ENCODE measurements around the gene SQSTM1. TPM values are rescaled to one million over a fixed set of nuclear protein-coding genes. Genes with fewer than 3 reads are reported as not detected.

The SQSTM1 gene
- total and polyA plus RNA-seq, 4 donors, result 298 to 568 (median 372) TPM

DNA sequence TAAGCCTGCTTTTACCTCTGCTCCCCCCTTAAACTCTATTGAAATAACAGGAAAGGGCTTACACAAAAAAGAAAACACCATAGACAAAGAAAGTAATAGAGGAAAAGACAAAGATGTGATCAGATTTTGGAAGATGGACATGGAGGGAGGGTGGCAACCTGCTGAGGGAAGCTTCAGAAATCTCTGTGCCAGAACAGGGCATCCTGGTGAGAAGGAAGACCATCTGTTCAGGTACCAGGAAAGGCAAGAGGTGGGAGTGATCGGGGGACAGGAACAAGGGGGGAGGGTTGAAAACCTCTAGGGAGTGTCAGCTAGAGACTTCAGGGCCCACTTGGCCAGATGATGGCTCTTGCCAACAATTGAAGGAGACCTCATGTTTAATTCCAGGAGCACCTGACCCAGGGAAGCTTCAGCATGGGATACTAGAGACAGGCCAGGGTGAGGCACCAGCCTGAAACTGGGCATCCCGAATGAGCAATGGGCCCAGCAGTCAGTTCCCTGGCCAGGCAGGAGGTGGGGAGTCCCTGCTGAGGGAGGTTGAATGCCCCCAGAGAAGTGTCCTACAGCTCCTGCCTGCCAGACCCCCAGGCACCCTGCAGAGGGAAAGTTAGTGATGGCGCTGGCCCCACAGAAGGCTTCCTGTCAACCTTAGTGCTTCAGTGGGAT lies 8.2 kb downstream of the SQSTM1 start:
- H3K4me1 ChIP-seq (ENCODE audit: control insufficient read depth in 5 of 5, insufficient read depth in 5 of 5, low read length in 5 of 5), result peaks cover 0 to 7% (median 0%) of the 10 kb centered on the region in 5 donors

DNA sequence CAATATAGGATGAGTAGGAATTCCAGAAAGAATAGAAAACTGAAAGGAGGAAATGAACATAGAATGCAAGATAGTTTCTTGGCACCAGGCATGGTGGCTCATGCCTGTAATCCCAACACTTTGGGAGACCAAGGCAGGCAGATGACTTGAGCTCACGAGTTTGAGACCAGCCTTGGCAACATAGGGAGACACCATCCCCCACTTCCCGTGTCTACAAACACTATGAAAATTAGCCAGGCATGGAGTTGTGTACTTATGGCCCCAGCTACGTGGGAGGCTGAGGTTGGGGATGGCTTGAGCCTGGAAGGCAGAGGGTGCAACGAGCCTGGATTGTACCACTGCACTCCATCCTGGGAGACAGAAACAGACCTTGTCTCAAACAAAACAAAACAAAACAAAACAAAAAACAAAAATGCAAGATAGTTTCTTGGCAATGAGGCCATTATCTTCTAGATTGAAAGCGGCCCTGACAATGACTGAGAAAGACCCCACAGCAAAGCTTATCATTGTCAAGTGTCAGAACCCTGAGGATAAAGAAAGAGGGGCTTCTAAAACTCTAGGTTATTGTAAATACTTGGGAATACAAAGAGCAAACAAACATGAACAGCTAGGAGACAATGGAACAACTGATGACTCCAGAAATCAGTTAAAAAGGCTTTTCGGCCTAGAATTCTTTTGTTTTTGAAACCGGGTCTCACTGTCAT lies 9.2 kb downstream of the SQSTM1 start:
- 85 to 94% methylated on average over 7 of the region's 7 CpGs for WGBS, 2 donors
- ATAC-seq (ENCODE audit: insufficient read depth, low FRiP score) (no peak), DNase-seq (no peak)
- TF ChIP-seq, protein P1, sequence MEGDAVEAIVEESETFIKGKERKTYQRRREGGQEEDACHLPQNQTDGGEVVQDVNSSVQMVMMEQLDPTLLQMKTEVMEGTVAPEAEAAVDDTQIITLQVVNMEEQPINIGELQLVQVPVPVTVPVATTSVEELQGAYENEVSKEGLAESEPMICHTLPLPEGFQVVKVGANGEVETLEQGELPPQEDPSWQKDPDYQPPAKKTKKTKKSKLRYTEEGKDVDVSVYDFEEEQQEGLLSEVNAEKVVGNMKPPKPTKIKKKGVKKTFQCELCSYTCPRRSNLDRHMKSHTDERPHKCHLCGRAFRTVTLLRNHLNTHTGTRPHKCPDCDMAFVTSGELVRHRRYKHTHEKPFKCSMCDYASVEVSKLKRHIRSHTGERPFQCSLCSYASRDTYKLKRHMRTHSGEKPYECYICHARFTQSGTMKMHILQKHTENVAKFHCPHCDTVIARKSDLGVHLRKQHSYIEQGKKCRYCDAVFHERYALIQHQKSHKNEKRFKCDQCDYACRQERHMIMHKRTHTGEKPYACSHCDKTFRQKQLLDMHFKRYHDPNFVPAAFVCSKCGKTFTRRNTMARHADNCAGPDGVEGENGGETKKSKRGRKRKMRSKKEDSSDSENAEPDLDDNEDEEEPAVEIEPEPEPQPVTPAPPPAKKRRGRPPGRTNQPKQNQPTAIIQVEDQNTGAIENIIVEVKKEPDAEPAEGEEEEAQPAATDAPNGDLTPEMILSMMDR (IDR thresholded peaks at IDR 0.05; ENCODE audit: control extremely low read depth, extremely low read depth), result no peak
- H3K4me1 ChIP-seq (ENCODE audit: control insufficient read depth in 5 of 5, insufficient read depth in 5 of 5, low read length in 5 of 5), result peaks cover 0 to 4% (median 0%) of the 10 kb centered on the region in 5 donors
- no peak overlapping the region for H3K9ac ChIP-seq (ENCODE audit: insufficient read depth in 1 of 2, low read length in 2 of 2)
- H3K27ac ChIP-seq (ENCODE audit: low read depth in 1 of 2, low read length in 1 of 2), result no peak overlapping the region
- H3K27me3 ChIP-seq (ENCODE audit: control insufficient read depth in 3 of 3, insufficient read depth in 3 of 3, low read length in 2 of 3), result no peaks in the 10 kb centered on the region
- no peaks in the 10 kb centered on the region for H3K9me3 ChIP-seq (ENCODE audit: control insufficient read depth in 4 of 4, insufficient read depth in 3 of 4, low read length in 3 of 4)
- no peak overlapping the region for H3K4me3 ChIP-seq
- H3K36me3 ChIP-seq (ENCODE audit: control insufficient read depth in 4 of 4, insufficient read depth in 4 of 4, low read length in 4 of 4), result peaks cover 41 to 64% (median 52%) of the 10 kb centered on the region in 4 donors

More for the DNA sequence above, 8.2 kb downstream of the SQSTM1 start:
- TF ChIP-seq, protein P1 (IDR thresholded peaks at IDR 0.05; ENCODE audit: control extremely low read depth, extremely low read depth), result no peak
- H3K9ac ChIP-seq (ENCODE audit: insufficient read depth in 1 of 2, low read length in 2 of 2), result no peak overlapping the region
- H3K4me3 ChIP-seq, result no peak overlapping the region
- no peak for DNase-seq
- no peaks in the 10 kb centered on the region for H3K9me3 ChIP-seq (ENCODE audit: control insufficient read depth in 4 of 4, insufficient read depth in 3 of 4, low read length in 3 of 4)
- H3K27ac ChIP-seq (ENCODE audit: low read depth in 1 of 2, low read length in 1 of 2), result no peak overlapping the region
- no peaks in the 10 kb centered on the region for H3K27me3 ChIP-seq (ENCODE audit: control insufficient read depth in 3 of 3, insufficient read depth in 3 of 3, low read length in 2 of 3)
- ATAC-seq (ENCODE audit: insufficient read depth, low FRiP score), result no peak
- H3K36me3 ChIP-seq (ENCODE audit: control insufficient read depth in 4 of 4, insufficient read depth in 4 of 4, low read length in 4 of 4), result peaks cover 41 to 70% (median 62%) of the 10 kb centered on the region in 4 donors
- 95 to 97% methylated on average over 3 of the region's 3 CpGs for WGBS, 2 donors

- Histone ChIP-seq H3K4me1 (ENCODE audit: control insufficient read depth in 5 of 5, insufficient read depth in 5 of 5, low read length in 5 of 5) (peaks cover 0 to 3% (median 0%) of the 10 kb centered on the region in 5 donors), H3K27ac (ENCODE audit: low read depth in 1 of 2, low read length in 1 of 2) (no peak overlapping the region), H3K36me3 (ENCODE audit: control insufficient read depth in 4 of 4, insufficient read depth in 4 of 4, low read length in 4 of 4) (peaks cover 36 to 55% (median 43%) of the 10 kb centered on the region in 4 donors), H3K27me3 (ENCODE audit: control insufficient read depth in 3 of 3, insufficient read depth in 3 of 3, low read length in 2 of 3) (no peaks in the 10 kb centered on the region), H3K9ac (ENCODE audit: insufficient read depth in 1 of 2, low read length in 2 of 2) (no peak overlapping the region), H3K9me3 (ENCODE audit: control insufficient read depth in 4 of 4, insufficient read depth in 3 of 4, low read length in 3 of 4) (no peaks in the 10 kb centered on the region), H3K4me3 (no peak overlapping the region)
- no peak for DNase-seq
- no peak for ATAC-seq (ENCODE audit: insufficient read depth, low FRiP score)
- 95 to 96% methylated on average over 7 of the region's 7 CpGs for WGBS, 2 donors
- TF ChIP-seq, protein P1 (IDR thresholded peaks at IDR 0.05; ENCODE audit: control extremely low read depth, extremely low read depth), result no peak
These were observed 10.2 kb downstream of the SQSTM1 start for GRCh38 chr5:179830818-179831468.
